OCI-LY7 (cell line): Measurements from ENCODE around the gene SLC25A10. TPM values are rescaled to one million over a fixed set of nuclear protein-coding genes. Genes with fewer than 3 reads are reported as not detected.

Source experiments
- BruUV-seq: library from RNA; stranded (reverse); fragments of 400-500 nt; replicated peaks from 2 replicates; lab custom pipeline; 2021; lab: Mats Ljungman, UMichigan
- CTCF ChIA-PET: fragments of 300-600 bp; sonication (Branson Sonifier 250); formaldehyde crosslinking; loops from one replicate; lab custom pipeline; 2022; ENCODE audit warnings: antibody characterized with exemption; ENCODE audit not compliant: unreplicated experiment; lab: Charles Lee
- POLR2A ChIA-PET: fragments of 300-600 bp; sonication (Branson Sonifier 250); formaldehyde crosslinking; loops from one replicate; lab custom pipeline; 2022; ENCODE audit warnings: antibody characterized with exemption; lab: Charles Lee
- DNase-seq: peaks from one replicate; pipeline ENCODE4 v3.0.0-alpha.2; 2015; ENCODE audit warnings: low spot score
- H2AFZ ChIP-seq: fragments of 200-600 bp; sonication (generic), shearing (Covaris generic); 2 replicates; pipeline ENCODE4 v1.6.1; 2014; ENCODE audit warnings: mild to moderate bottlenecking, antibody characterized with exemption, low read length, moderate library complexity
- H3K27ac ChIP-seq: fragments of 200-600 bp; sonication (generic); 2 replicates; pipeline ENCODE4 v1.5.1; 2014; ENCODE audit warnings: mixed run types, low read depth, mild to moderate bottlenecking, moderate library complexity, low read length, inconsistent platforms; ENCODE audit not compliant: poor library complexity, severe bottlenecking
- H3K36me3 ChIP-seq: fragments of 200-600 bp; sonication (generic); 2 replicates; pipeline ENCODE4 v1.6.1; 2014; ENCODE audit warnings: mild to moderate bottlenecking, antibody characterized with exemption, low read length, moderate library complexity, mixed read lengths; ENCODE audit not compliant: insufficient read depth
- H3K4me1 ChIP-seq: fragments of 200-600 bp; sonication (generic); 2 replicates; pipeline ENCODE4 v1.5.1; 2014; ENCODE audit warnings: mild to moderate bottlenecking, low read length; ENCODE audit not compliant: insufficient read depth, poor library complexity, severe bottlenecking
- H3K4me2 ChIP-seq: fragments of 200-600 bp; sonication (generic); 2 replicates; pipeline ENCODE4 v1.6.1; 2014; ENCODE audit warnings: mild to moderate bottlenecking, low read length
- H3K4me3 ChIP-seq: fragments of 200-600 bp; sonication (generic); 2 replicates; pipeline ENCODE4 v1.5.1; 2014; ENCODE audit warnings: mild to moderate bottlenecking, low read depth, low read length; ENCODE audit not compliant: poor library complexity, severe bottlenecking
- H3K79me2 ChIP-seq: fragments of 200-600 bp; sonication (generic); 2 replicates; pipeline ENCODE4 v1.6.1; 2016; ENCODE audit warnings: low read depth, mild to moderate bottlenecking, low read length, moderate library complexity, mixed read lengths; ENCODE audit not compliant: insufficient read depth
- H3K9me2 ChIP-seq: fragments of 200-600 bp; sonication (generic); 2 replicates; pipeline ENCODE4 v1.6.1; 2016; ENCODE audit warnings: mild to moderate bottlenecking, low read length, mixed read lengths; ENCODE audit not compliant: insufficient read depth
- H3K9me3 ChIP-seq: fragments of 200-600 bp; sonication (generic); 2 replicates; pipeline ENCODE4 v1.6.1; 2014; ENCODE audit warnings: mild to moderate bottlenecking, mixed run types, low read length, mixed read lengths
- H4K20me1 ChIP-seq: fragments of 200-600 bp; sonication (generic); 2 replicates; pipeline ENCODE4 v1.6.1; 2014; ENCODE audit warnings: mild to moderate bottlenecking, antibody characterized with exemption, low read length, moderate library complexity, mixed read lengths; ENCODE audit not compliant: insufficient read depth
- CTCF ChIP-seq: fragments of 200-600 bp; sonication (generic); conservative IDR thresholded peaks from 2 replicates; pipeline ENCODE4 v1.5.1; 2014; ENCODE audit warnings: mild to moderate bottlenecking, antibody characterized with exemption, low read length, moderate library complexity, mixed read lengths
- EZH2phosphoT487 ChIP-seq: fragments of 200-600 bp; sonication (generic); IDR thresholded peaks from 2 replicates; pipeline ENCODE4 v1.6.1; 2018; ENCODE audit warnings: low read depth, borderline replicate concordance, mild to moderate bottlenecking, mixed run types, antibody characterized with exemption, low read length, moderate library complexity, mixed read lengths
- intact Hi-C: fragments of 100-400 bp; cut with micrococcal nuclease; formaldehyde crosslinking; loops from one replicate; pipeline ENCODE4 v1.10.0; 2022; ENCODE audit not compliant: unreplicated experiment
- total RNA-seq, 2 experiments: library from RNA; depleted of rRNA in 1 of 2; stranded (reverse); fragments of >200 nt in 1 of 2; shearing (Covaris generic) in 1 of 2; gene quantifications; 2 replicates each; pipeline ENCODE4 v1.2.3, GENCODE V29; 2014 to 2022

The SLC25A10 gene
- total RNA-seq, 2 experiments from 2014 or later = 45.6 to 46.9 TPM

GRCh38 chr17:81735264-81736102 lies 23.4 kb downstream of the SLC25A10 start:
- H3K9me2 ChIP-seq = no peaks in the 10 kb centered on the region
- no TSS peak for BruUV-seq
- H4K20me1 ChIP-seq = no peaks in the 10 kb centered on the region
- no peak overlapping the region for H3K4me2 ChIP-seq
- no peak overlapping the region for H3K4me3 ChIP-seq
- H3K79me2 ChIP-seq = no peaks in the 10 kb centered on the region
- no peak for DNase-seq
- intact Hi-C loops = no loop called here
- no peaks in the 10 kb centered on the region for H3K4me1 ChIP-seq
- no peak overlapping the region for H3K27ac ChIP-seq
- ChIA-PET POLR2A (no interaction called here), CTCF (no interaction called here)
- H3K9me3 ChIP-seq = no peaks in the 10 kb centered on the region
- TF ChIP-seq CTCF = no peak
- no peak for TF ChIP-seq EZH2phosphoT487
- no peak overlapping the region for H2AFZ ChIP-seq
- no peaks in the 10 kb centered on the region for H3K36me3 ChIP-seq

GRCh38 chr17:81737947-81738800 lies 26.1 kb downstream of the SLC25A10 start:
- DNase-seq = no peak
- intact Hi-C loops = no loop called here
- Histone ChIP-seq H3K36me3 (no peaks in the 10 kb centered on the region), H3K4me1 (no peaks in the 10 kb centered on the region), H3K79me2 (no peaks in the 10 kb centered on the region), H3K9me3 (no peaks in the 10 kb centered on the region), H3K9me2 (no peaks in the 10 kb centered on the region), H2AFZ (no peak overlapping the region), H3K4me2 (no peak overlapping the region), H3K4me3 (no peak overlapping the region), H3K27ac (no peak overlapping the region), H4K20me1 (no peaks in the 10 kb centered on the region)
- BruUV-seq = no TSS peak
- CTCF ChIA-PET = interaction anchor here (0.6 kb wide), 1 partner anchor 219 kb away, joined by 3 read pairs; no protein-coding TSS in a partner anchor
- TF ChIP-seq EZH2phosphoT487 = no peak
- no peak for TF ChIP-seq CTCF
- POLR2A ChIA-PET = interaction anchor here (0.6 kb wide), 1 partner anchor 111 kb away, joined by 4 read pairs; no protein-coding TSS in a partner anchor
